DOHH2 (cell line): ENCODE data around the gene AMPH.

Experiments used
- CTCF ChIP-seq: fragments of 200-600 bp; sonication (generic); IDR thresholded peaks from one replicate; pipeline ENCODE4 v1.5.1; 2014; ENCODE audit warnings: antibody characterized with exemption, mild to moderate bottlenecking, low read depth, low read length; ENCODE audit not compliant: poor library complexity, severe bottlenecking
- EZH2phosphoT487 ChIP-seq: fragments of 200-600 bp; sonication (generic); IDR thresholded peaks from 2 replicates; pipeline ENCODE4 v1.6.1; 2017; ENCODE audit warnings: borderline replicate concordance, mild to moderate bottlenecking, antibody characterized with exemption, low read length, moderate library complexity, mixed read lengths

- TF ChIP-seq CTCF (no peak), EZH2phosphoT487 (no peak)
These were observed 183.1 kb downstream of the AMPH start for GRCh38 chr7:38448054-38448453.
